Measurements from ENCODE around the gene UBE3A. TPM values are rescaled to one million over a fixed set of nuclear protein-coding genes. Genes with fewer than 3 reads are reported as not detected.

Gene UBE3A
- total RNA-seq, 2 experiments from 2014 or later: 85.7 to 92.3 TPM

GRCh38 chr15:25392806-25393205, 46.0 kb downstream of the UBE3A start:
- H3K27me3 Mint-ChIP-seq (ENCODE audit: low read depth): no peaks in the 10 kb centered on the region
- CTCF ChIA-PET: no interaction called here
- intact Hi-C loops (cut with micrococcal nuclease): no loop called here
- H3K27ac Mint-ChIP-seq: no peak overlapping the region
- peaks cover 23% of the 10 kb centered on the region for H3K9me3 Mint-ChIP-seq
- peaks cover 32% of the 10 kb centered on the region for H3K4me1 Mint-ChIP-seq (ENCODE audit: low read depth)
- DNase-seq: no peak
- H3K4me3 Mint-ChIP-seq: no peak overlapping the region
- H3K36me3 Mint-ChIP-seq (ENCODE audit: low read depth): peaks cover 62% of the 10 kb centered on the region

GRCh38 chr15:25391971-25392721, 46.7 kb downstream of the UBE3A start:
- peaks cover 61% of the 10 kb centered on the region for H3K36me3 Mint-ChIP-seq (ENCODE audit: low read depth)

GRCh38 chr15:25385986-25386385, 52.8 kb downstream of the UBE3A start:
- peaks cover 24% of the 10 kb centered on the region for H3K4me1 Mint-ChIP-seq (ENCODE audit: low read depth)
- peaks cover 78% of the 10 kb centered on the region for H3K36me3 Mint-ChIP-seq (ENCODE audit: low read depth)
- no peak for DNase-seq
- CTCF ChIA-PET: interaction anchor here (1.2 kb wide), 1 partner anchor 21 kb away, joined by 3 read pairs; no protein-coding TSS in a partner anchor
- peaks cover 41% of the 10 kb centered on the region for H3K9me3 Mint-ChIP-seq
- no peaks in the 10 kb centered on the region for H3K27me3 Mint-ChIP-seq (ENCODE audit: low read depth)
- intact Hi-C loops (cut with micrococcal nuclease): no loop called here
- H3K4me3 Mint-ChIP-seq: no peak overlapping the region
- H3K27ac Mint-ChIP-seq: no peak overlapping the region

More at GRCh38 chr15:25391971-25392721, 46.7 kb downstream of the UBE3A start:
- peaks cover 26% of the 10 kb centered on the region for H3K4me1 Mint-ChIP-seq (ENCODE audit: low read depth)
- no peak overlapping the region for H3K27ac Mint-ChIP-seq
- H3K9me3 Mint-ChIP-seq: peaks cover 19% of the 10 kb centered on the region
- intact Hi-C loops (cut with micrococcal nuclease): no loop called here
- no peaks in the 10 kb centered on the region for H3K27me3 Mint-ChIP-seq (ENCODE audit: low read depth)
- CTCF ChIA-PET: no interaction called here
- DNase-seq: no peak
- no peak overlapping the region for H3K4me3 Mint-ChIP-seq

- DNase-seq: no peak
- peaks cover 74% of the 10 kb centered on the region for H3K36me3 Mint-ChIP-seq (ENCODE audit: low read depth)
- H3K9me3 Mint-ChIP-seq: peaks cover 27% of the 10 kb centered on the region
- intact Hi-C loops (cut with micrococcal nuclease): no loop called here
- peaks cover 28% of the 10 kb centered on the region for H3K4me1 Mint-ChIP-seq (ENCODE audit: low read depth)
- CTCF ChIA-PET: no interaction called here
- no peak overlapping the region for H3K4me3 Mint-ChIP-seq
- no peaks in the 10 kb centered on the region for H3K27me3 Mint-ChIP-seq (ENCODE audit: low read depth)
- H3K27ac Mint-ChIP-seq: no peak overlapping the region
These were observed 57.2 kb downstream of the UBE3A start for GRCh38 chr15:25381579-25381978.

- Mint-ChIP-seq H3K27me3 (ENCODE audit: low read depth) (no peaks in the 10 kb centered on the region), H3K9me3 (peaks cover 11% of the 10 kb centered on the region), H3K4me1 (ENCODE audit: low read depth) (peaks cover 21% of the 10 kb centered on the region), H3K4me3 (no peak overlapping the region), H3K36me3 (ENCODE audit: low read depth) (peaks cover 77% of the 10 kb centered on the region), H3K27ac (no peak overlapping the region)
- no peak for DNase-seq
- intact Hi-C loops (cut with micrococcal nuclease): no loop called here
- CTCF ChIA-PET: no interaction called here
These were observed 60.3 kb downstream of the UBE3A start for GRCh38 chr15:25378501-25378901.

GRCh38 chr15:25375557-25375956, 63.3 kb downstream of the UBE3A start:
- no peaks in the 10 kb centered on the region for H3K27me3 Mint-ChIP-seq (ENCODE audit: low read depth)
- intact Hi-C loops (cut with micrococcal nuclease): no loop called here
- CTCF ChIA-PET: interaction anchor here (1.1 kb wide), 1 partner anchor 12 kb away, joined by 4 read pairs; no protein-coding TSS in a partner anchor
- H3K36me3 Mint-ChIP-seq (ENCODE audit: low read depth): peaks cover 85% of the 10 kb centered on the region
- peaks cover 21% of the 10 kb centered on the region for H3K4me1 Mint-ChIP-seq (ENCODE audit: low read depth)
- H3K9me3 Mint-ChIP-seq: peaks cover 2% of the 10 kb centered on the region
- no peak overlapping the region for H3K4me3 Mint-ChIP-seq
- no peak for DNase-seq
- no peak overlapping the region for H3K27ac Mint-ChIP-seq

- no peak overlapping the region for H3K27ac Mint-ChIP-seq
- CTCF ChIA-PET: no interaction called here
- peaks cover 18% of the 10 kb centered on the region for H3K4me1 Mint-ChIP-seq (ENCODE audit: low read depth)
- peaks cover 2% of the 10 kb centered on the region for H3K9me3 Mint-ChIP-seq
- H3K4me3 Mint-ChIP-seq: no peak overlapping the region
- no peaks in the 10 kb centered on the region for H3K27me3 Mint-ChIP-seq (ENCODE audit: low read depth)
- DNase-seq: no peak
- intact Hi-C loops (cut with micrococcal nuclease): no loop called here
- H3K36me3 Mint-ChIP-seq (ENCODE audit: low read depth): peaks cover 86% of the 10 kb centered on the region
These were observed 64.7 kb downstream of the UBE3A start for GRCh38 chr15:25374143-25374542.

- no peak overlapping the region for H3K4me3 Mint-ChIP-seq
- no peak for DNase-seq
- H3K27ac Mint-ChIP-seq: no peak overlapping the region
- peaks cover 9% of the 10 kb centered on the region for H3K4me1 Mint-ChIP-seq (ENCODE audit: low read depth)
- H3K36me3 Mint-ChIP-seq (ENCODE audit: low read depth): peaks cover 80% of the 10 kb centered on the region
- H3K27me3 Mint-ChIP-seq (ENCODE audit: low read depth): no peaks in the 10 kb centered on the region
- intact Hi-C loops (cut with micrococcal nuclease): no loop called here
- H3K9me3 Mint-ChIP-seq: no peaks in the 10 kb centered on the region
- CTCF ChIA-PET: no interaction called here
These were observed 66.5 kb downstream of the UBE3A start for GRCh38 chr15:25372298-25372697.

- H3K27ac Mint-ChIP-seq: no peak overlapping the region
- H3K4me3 Mint-ChIP-seq: no peak overlapping the region
- CTCF ChIA-PET: interaction anchor here (0.7 kb wide), 1 partner anchor 37 kb away, joined by 3 read pairs; no protein-coding TSS in a partner anchor
- no peak for DNase-seq
- peaks cover 57% of the 10 kb centered on the region for H3K36me3 Mint-ChIP-seq (ENCODE audit: low read depth)
- intact Hi-C loops (cut with micrococcal nuclease): loop anchor here (5.0 kb wide), 2 partner anchors 33 to 68 kb away; partner anchors contain the start of gene UBE3A
- peaks cover 16% of the 10 kb centered on the region for H3K4me1 Mint-ChIP-seq (ENCODE audit: low read depth)
- no peaks in the 10 kb centered on the region for H3K27me3 Mint-ChIP-seq (ENCODE audit: low read depth)
- no peaks in the 10 kb centered on the region for H3K9me3 Mint-ChIP-seq
These were observed 70.0 kb downstream of the UBE3A start for GRCh38 chr15:25368850-25369249.

GRCh38 chr15:25366058-25366457, 72.8 kb downstream of the UBE3A start:
- intact Hi-C loops (cut with micrococcal nuclease): loop anchor here (5.0 kb wide), 2 partner anchors 36 to 71 kb away; partner anchors contain the start of gene UBE3A
- Mint-ChIP-seq H3K4me3 (no peak overlapping the region), H3K4me1 (ENCODE audit: low read depth) (peaks cover 18% of the 10 kb centered on the region), H3K9me3 (no peaks in the 10 kb centered on the region), H3K36me3 (ENCODE audit: low read depth) (peaks cover 44% of the 10 kb centered on the region), H3K27ac (no peak overlapping the region), H3K27me3 (ENCODE audit: low read depth) (no peaks in the 10 kb centered on the region)
- no peak for DNase-seq
- CTCF ChIA-PET: interaction anchor here (1.5 kb wide), 1 partner anchor 29 kb away, joined by 3 read pairs; no protein-coding TSS in a partner anchor

GRCh38 chr15:25362545-25362944, 76.3 kb downstream of the UBE3A start:
- Mint-ChIP-seq H3K27me3 (ENCODE audit: low read depth) (no peaks in the 10 kb centered on the region), H3K27ac (no peak overlapping the region), H3K4me3 (no peak overlapping the region), H3K36me3 (ENCODE audit: low read depth) (peaks cover 44% of the 10 kb centered on the region), H3K9me3 (no peaks in the 10 kb centered on the region), H3K4me1 (ENCODE audit: low read depth) (peaks cover 15% of the 10 kb centered on the region)
- no peak for DNase-seq
- intact Hi-C loops (cut with micrococcal nuclease): no loop called here
- CTCF ChIA-PET: interaction anchor here (1.5 kb wide), 1 partner anchor 13 kb away, joined by 4 read pairs; no protein-coding TSS in a partner anchor

GRCh38 chr15:25347707-25348106, 91.1 kb downstream of the UBE3A start:
- Mint-ChIP-seq H3K36me3 (ENCODE audit: low read depth) (peaks cover 85% of the 10 kb centered on the region), H3K9me3 (peaks cover 27% of the 10 kb centered on the region), H3K27me3 (ENCODE audit: low read depth) (no peaks in the 10 kb centered on the region), H3K4me1 (ENCODE audit: low read depth) (peaks cover 6% of the 10 kb centered on the region), H3K4me3 (no peak overlapping the region), H3K27ac (no peak overlapping the region)
- intact Hi-C loops (cut with micrococcal nuclease): no loop called here
- DNase-seq: no peak
- CTCF ChIA-PET: no interaction called here

- H3K4me3 Mint-ChIP-seq: no peak overlapping the region
- CTCF ChIA-PET: no interaction called here
These were observed 92.5 kb downstream of the UBE3A start for GRCh38 chr15:25346371-25346770.

More at GRCh38 chr15:25346371-25346770, 92.5 kb downstream of the UBE3A start:
- Mint-ChIP-seq H3K4me1 (ENCODE audit: low read depth) (peaks cover 6% of the 10 kb centered on the region), H3K9me3 (peaks cover 27% of the 10 kb centered on the region), H3K36me3 (ENCODE audit: low read depth) (peaks cover 83% of the 10 kb centered on the region), H3K27me3 (ENCODE audit: low read depth) (no peaks in the 10 kb centered on the region), H3K27ac (no peak overlapping the region)
- intact Hi-C loops (cut with micrococcal nuclease): no loop called here
- no peak for DNase-seq

Measured in activated naive CD4-positive, alpha-beta T cell treated with anti-CD3 and anti-CD28 coated beads for 36 hours (primary cell).